GM19025 (cell line): ENCODE data around the gene FNDC10.

Experiments
- ATAC-seq: cut with Tn5 transposase; IDR thresholded peaks from one replicate; pipeline ENCODE4 v1.9.1; 2021; ENCODE audit warnings: mild to moderate bottlenecking, low read depth, moderate library complexity; ENCODE audit not compliant: unreplicated experiment

Gene FNDC10

GRCh38 chr1:1628754-1629429 lies 29.0 kb upstream of the FNDC10 start:
- ATAC-seq: no peak

GRCh38 chr1:1627829-1628753 lies 28.2 kb upstream of the FNDC10 start:
- no peak for ATAC-seq

- ATAC-seq: no peak
Observed at GRCh38 chr1:1627261-1627828, 27.4 kb upstream of the FNDC10 start.

- no peak for ATAC-seq
Observed at GRCh38 chr1:1626207-1627141, 26.5 kb upstream of the FNDC10 start.

- no peak for ATAC-seq
Observed at GRCh38 chr1:1625824-1626206, 25.9 kb upstream of the FNDC10 start.

- ATAC-seq: no peak
Observed at GRCh38 chr1:1625404-1625775, 25.5 kb upstream of the FNDC10 start.

GRCh38 chr1:1624443-1625403 lies 24.8 kb upstream of the FNDC10 start:
- no peak for ATAC-seq

- no peak for ATAC-seq
Observed at GRCh38 chr1:1623631-1624442, 23.9 kb upstream of the FNDC10 start.

GRCh38 chr1:1623181-1623630 lies 23.3 kb upstream of the FNDC10 start:
- ATAC-seq: no peak

GRCh38 chr1:1622788-1623094 lies 22.8 kb upstream of the FNDC10 start:
- no peak for ATAC-seq

GRCh38 chr1:1622010-1622787 lies 22.3 kb upstream of the FNDC10 start:
- no peak for ATAC-seq

- ATAC-seq: no peak
Observed at GRCh38 chr1:1621173-1622009, 21.5 kb upstream of the FNDC10 start.

- no peak for ATAC-seq
Observed at GRCh38 chr1:1620433-1621139, 20.7 kb upstream of the FNDC10 start.

- no peak for ATAC-seq
Observed at GRCh38 chr1:1619917-1620361, 20.0 kb upstream of the FNDC10 start.

- ATAC-seq: no peak
Observed at GRCh38 chr1:1618396-1619068, 18.6 kb upstream of the FNDC10 start.

GRCh38 chr1:1617925-1618324 lies 18.0 kb upstream of the FNDC10 start:
- ATAC-seq: no peak
